ENCODE data around the gene BRSK2. TPM values are rescaled to one million over a fixed set of nuclear protein-coding genes. Genes with fewer than 3 reads are reported as not detected.

Gene BRSK2
- total RNA-seq, 4 donors from 2014 or later, result 1.4 to 8.6 (median 2.0) TPM

DNA sequence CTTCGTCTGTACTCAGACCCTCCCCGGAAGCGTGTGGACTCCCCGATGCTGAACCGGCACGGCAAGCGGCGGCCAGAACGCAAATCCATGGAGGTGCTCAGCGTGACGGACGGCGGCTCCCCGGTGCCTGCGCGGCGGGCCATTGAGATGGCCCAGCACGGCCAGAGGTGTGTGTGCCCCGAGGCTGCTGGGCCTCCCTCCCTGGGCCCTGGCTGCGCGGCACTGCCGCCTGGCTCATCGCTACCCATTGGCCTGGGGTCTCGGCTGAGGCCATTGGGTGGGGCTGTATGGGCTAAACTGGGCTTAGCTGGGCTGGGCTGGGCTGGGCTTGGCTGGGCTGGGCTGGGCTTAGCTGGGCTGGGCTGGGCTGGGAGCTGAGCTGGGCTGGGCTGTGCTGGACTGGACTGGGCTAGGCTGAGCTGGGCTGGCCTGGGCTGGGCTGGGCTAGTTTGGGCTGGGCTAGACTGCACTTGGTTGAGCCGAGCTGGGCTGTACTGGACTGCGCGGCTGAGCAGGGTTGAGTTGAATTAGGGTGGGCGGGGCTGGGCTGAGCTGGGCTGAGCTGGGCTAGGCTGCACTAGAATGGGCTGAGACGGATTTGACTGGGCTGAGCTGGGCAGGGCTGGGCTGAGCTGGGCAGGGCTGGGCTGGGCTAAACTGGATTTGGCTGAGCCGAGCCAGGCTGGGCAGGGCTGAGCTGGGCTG, 56.2 kb downstream of the BRSK2 start:
- no peak for ATAC-seq
- Histone ChIP-seq H3K4me3 (no peak overlapping the region), H3K9me3 (no peaks in the 10 kb centered on the region), H3K27me3 (peaks cover 80% of the 10 kb centered on the region), H3K27ac (no peak overlapping the region), H3K36me3 (no peaks in the 10 kb centered on the region), H3K4me1 (no peaks in the 10 kb centered on the region)
- TF ChIP-seq EP300 (IDR thresholded peaks at IDR 0.05) (no peak), POLR2AphosphoS5 (IDR thresholded peaks at IDR 0.05) (no peak), POLR2A (IDR thresholded peaks at IDR 0.05) (no peak)
- TF ChIP-seq, protein P1, sequence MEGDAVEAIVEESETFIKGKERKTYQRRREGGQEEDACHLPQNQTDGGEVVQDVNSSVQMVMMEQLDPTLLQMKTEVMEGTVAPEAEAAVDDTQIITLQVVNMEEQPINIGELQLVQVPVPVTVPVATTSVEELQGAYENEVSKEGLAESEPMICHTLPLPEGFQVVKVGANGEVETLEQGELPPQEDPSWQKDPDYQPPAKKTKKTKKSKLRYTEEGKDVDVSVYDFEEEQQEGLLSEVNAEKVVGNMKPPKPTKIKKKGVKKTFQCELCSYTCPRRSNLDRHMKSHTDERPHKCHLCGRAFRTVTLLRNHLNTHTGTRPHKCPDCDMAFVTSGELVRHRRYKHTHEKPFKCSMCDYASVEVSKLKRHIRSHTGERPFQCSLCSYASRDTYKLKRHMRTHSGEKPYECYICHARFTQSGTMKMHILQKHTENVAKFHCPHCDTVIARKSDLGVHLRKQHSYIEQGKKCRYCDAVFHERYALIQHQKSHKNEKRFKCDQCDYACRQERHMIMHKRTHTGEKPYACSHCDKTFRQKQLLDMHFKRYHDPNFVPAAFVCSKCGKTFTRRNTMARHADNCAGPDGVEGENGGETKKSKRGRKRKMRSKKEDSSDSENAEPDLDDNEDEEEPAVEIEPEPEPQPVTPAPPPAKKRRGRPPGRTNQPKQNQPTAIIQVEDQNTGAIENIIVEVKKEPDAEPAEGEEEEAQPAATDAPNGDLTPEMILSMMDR (IDR thresholded peaks at IDR 0.05), result no peak
- WGBS, 2 donors (ENCODE audit: low coverage in 1 of 2), result no CpG with 5 or more reads among the region's 30 CpGs

DNA sequence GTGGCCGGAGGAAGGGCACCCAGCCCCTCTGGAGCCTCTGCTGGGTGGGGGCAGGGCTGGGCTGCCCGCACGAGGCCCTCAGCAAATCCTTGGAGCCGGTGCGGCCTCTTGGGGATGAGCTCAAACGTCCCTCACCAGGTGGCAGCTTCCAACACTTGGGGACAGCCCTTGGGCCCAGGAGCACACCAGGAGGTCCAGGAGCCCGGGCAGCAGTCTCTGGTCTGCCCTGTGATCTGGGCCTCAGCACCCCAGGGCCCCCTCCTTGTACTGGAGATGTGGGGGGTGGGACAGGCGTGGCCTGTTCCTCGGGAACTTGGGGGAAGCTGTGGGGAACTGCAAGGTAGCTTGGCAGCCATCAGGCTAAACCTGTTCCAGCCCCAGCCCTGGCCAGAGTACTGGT, 56.9 kb downstream of the BRSK2 start:
- TF ChIP-seq, protein P1 (IDR thresholded peaks at IDR 0.05), result no peak
- TF ChIP-seq EP300 (IDR thresholded peaks at IDR 0.05), result no peak
- TF ChIP-seq POLR2A (IDR thresholded peaks at IDR 0.05), result peak in 1 of 2 donors; percentile 7
- H3K4me1 ChIP-seq, result no peaks in the 10 kb centered on the region
- no CpG with 5 or more reads among the region's 9 CpGs for WGBS, 2 donors (ENCODE audit: low coverage in 1 of 2)
- no peaks in the 10 kb centered on the region for H3K36me3 ChIP-seq
- ATAC-seq, result no peak
- no peaks in the 10 kb centered on the region for H3K9me3 ChIP-seq
- H3K4me3 ChIP-seq, result no peak overlapping the region
- H3K27ac ChIP-seq, result no peak overlapping the region
- peaks cover 79% of the 10 kb centered on the region for H3K27me3 ChIP-seq

DNA sequence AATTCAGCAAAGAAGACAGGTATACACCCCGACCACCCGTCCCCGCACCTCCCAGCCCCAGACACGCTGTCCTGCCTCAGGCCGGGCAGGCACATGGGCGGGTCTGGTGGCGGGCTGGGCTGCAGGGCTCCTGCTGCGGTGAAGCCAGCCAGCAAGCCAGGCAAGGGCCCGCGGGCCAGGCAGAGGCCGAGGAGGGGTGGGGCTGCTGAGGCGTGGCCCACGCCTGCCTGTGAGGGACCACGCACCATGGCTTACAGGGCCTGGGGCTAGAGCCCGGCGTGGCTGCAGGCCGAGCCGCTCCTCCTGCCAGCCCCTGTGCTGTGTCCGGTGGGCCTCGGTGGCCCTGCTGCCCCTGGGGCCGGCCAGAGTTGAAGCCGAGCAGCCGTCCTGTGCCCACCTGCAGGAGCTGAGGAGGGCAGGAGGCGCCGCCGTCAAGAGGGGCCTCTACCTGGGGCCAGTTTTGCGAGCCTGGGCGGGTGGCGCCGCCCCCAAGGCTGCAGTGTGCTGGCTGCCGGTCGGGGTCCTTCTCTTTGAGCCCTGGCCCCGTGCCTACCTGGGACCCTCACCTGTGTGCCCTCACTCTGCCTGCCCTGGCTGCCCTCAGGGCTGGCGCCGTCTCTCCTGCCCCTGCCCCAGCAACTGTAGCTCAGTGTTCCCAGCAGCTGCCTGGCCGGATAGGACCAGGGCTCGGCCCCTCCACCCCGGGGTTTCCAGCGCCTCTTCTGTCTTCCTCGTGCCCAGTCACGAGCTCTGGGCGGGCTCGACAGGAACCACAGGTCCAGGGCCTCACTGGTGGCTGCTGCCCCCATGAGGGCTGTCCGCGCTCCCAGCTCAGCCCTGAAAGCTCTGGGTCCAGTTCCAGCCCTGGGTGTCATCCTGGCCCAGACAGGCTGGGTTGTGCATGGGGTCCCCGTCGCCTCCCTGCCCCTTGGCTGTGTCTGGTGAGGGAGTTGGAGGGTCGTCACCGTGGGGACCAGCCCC, 58.4 kb downstream of the BRSK2 start:
- H3K36me3 ChIP-seq, result no peaks in the 10 kb centered on the region
- peaks cover 0 to 8% (median 0%) of the 10 kb centered on the region in 3 donors for H3K4me1 ChIP-seq
- H3K27me3 ChIP-seq, result peaks cover 65% of the 10 kb centered on the region
- TF ChIP-seq POLR2AphosphoS5 (IDR thresholded peaks at IDR 0.05) (no peak), POLR2A (IDR thresholded peaks at IDR 0.05) (no peak), EP300 (IDR thresholded peaks at IDR 0.05) (no peak)
- TF ChIP-seq, protein P1 (IDR thresholded peaks at IDR 0.05), result no peak
- ATAC-seq, result no peak
- no peak overlapping the region for H3K27ac ChIP-seq
- no peak overlapping the region for H3K4me3 ChIP-seq
- no peaks in the 10 kb centered on the region for H3K9me3 ChIP-seq
- WGBS, 2 donors (ENCODE audit: low coverage in 1 of 2), result no CpG with 5 or more reads among the region's 49 CpGs

DNA sequence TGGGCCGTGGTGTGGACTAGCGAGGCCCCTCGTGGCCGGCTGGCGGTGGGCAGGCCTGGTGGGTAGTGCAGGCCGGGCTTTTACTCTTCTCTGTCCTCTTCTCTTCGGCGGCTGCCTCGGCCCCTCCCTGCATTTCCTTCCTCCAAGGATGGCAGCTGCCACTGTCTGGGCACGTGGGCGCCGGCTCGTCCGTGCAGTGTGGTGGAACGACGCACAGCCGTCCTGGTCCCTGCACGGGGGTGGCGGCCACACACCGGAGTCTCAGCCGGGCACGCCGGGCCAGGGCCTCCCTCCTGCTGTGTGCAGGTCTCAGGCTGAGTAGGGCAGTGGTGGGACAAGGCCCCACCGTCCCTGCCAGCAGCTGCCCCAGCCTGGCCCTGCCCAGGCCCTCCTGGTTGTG, 59.1 kb downstream of the BRSK2 start:
- Histone ChIP-seq H3K36me3 (no peaks in the 10 kb centered on the region), H3K27ac (no peak overlapping the region), H3K27me3 (peaks cover 57% of the 10 kb centered on the region), H3K4me1 (peaks cover 0 to 16% (median 0%) of the 10 kb centered on the region in 3 donors), H3K4me3 (no peak overlapping the region), H3K9me3 (no peaks in the 10 kb centered on the region)
- no peak for ATAC-seq
- TF ChIP-seq POLR2A (IDR thresholded peaks at IDR 0.05) (no peak), POLR2AphosphoS5 (IDR thresholded peaks at IDR 0.05) (no peak), EP300 (IDR thresholded peaks at IDR 0.05) (no peak)
- TF ChIP-seq, protein P1 (IDR thresholded peaks at IDR 0.05), result no peak
- no CpG with 5 or more reads among the region's 24 CpGs for WGBS, 2 donors (ENCODE audit: low coverage in 1 of 2)

Measured in gastroesophageal sphincter (tissue), 4 donors.